A549 (cell line): ENCODE results near the gene RIMBP2. TPM values are rescaled to one million over a fixed set of nuclear protein-coding genes. Genes with fewer than 3 reads are reported as not detected.

ENCODE experiments used
- ATAC-seq, 2 experiments: fragments of 200-7000 bp in 1 of 2; fragments of >200 bp in 1 of 2; cut with Nextera tagmentation in 1 of 2; cut with Tn5 transposase in 1 of 2; 3 replicates each; pipeline versions ENCODE4 v1.8.0 to v1.9.1; 2018 to 2020; ENCODE audit warnings: mild to moderate bottlenecking in 1 of 2, moderate library complexity in 1 of 2
- CTCF ChIA-PET: fragments of 300-600 bp; sonication (Branson Sonifier 250); formaldehyde crosslinking; extraction: SDS; loops from one replicate; lab custom pipeline; 2021; ENCODE audit warnings: antibody characterized with exemption, inconsistent platforms; lab: Yijun Ruan, JAX
- POLR2A ChIA-PET: fragments of 350-600 bp; formaldehyde crosslinking; extraction: SDS; loops from one replicate; lab custom pipeline; 2021; ENCODE audit warnings: antibody characterized with exemption, inconsistent platforms; lab: Yijun Ruan, JAX
- DNase-seq, 2 experiments: peaks; one replicate each; pipeline versions ENCODE4 v3.0.0 to v3.0.0-alpha.2; 2011 to 2016; ENCODE audit warnings: low read depth in 1 of 2, low spot score in 1 of 2
- FAIRE-seq: peaks from 2 replicates; lab custom pipeline; 2011; peaks lifted over from hg19 to GRCh38; lab: Jason Lieb, UNC
- H3K27ac ChIP-seq, 2 experiments: fragments of >200 bp; sonication (Bioruptor Twin); formaldehyde crosslinking; 3 replicates each; pipeline ENCODE4 v1.5.1; 2016 to 2017
- H3K4me1 ChIP-seq: fragments of >200 bp; sonication (Bioruptor Twin); formaldehyde crosslinking; 3 replicates; pipeline ENCODE4 v1.6.1; 2016
- H3K4me2 ChIP-seq: fragments of >200 bp; sonication (Bioruptor Twin); formaldehyde crosslinking; 3 replicates; pipeline ENCODE4 v1.6.1; 2016
- H3K4me3 ChIP-seq: fragments of >200 bp; sonication (Bioruptor Twin); formaldehyde crosslinking; 3 replicates; pipeline ENCODE4 v1.5.1; 2016
- H3K9me3 ChIP-seq: fragments of >200 bp; sonication (Bioruptor Twin); formaldehyde crosslinking; 3 replicates; pipeline ENCODE4 v1.6.1; 2016
- ATOH8 ChIP-seq: fragments of 250-450 bp; sonication (Bioruptor Pico); IDR thresholded peaks from 2 replicates; pipeline ENCODE4 v1.5.0; 2020; ENCODE audit warnings: low read depth, mild to moderate bottlenecking, moderate library complexity
- BCL3 ChIP-seq: fragments of >200 bp; sonication (Bioruptor Twin); formaldehyde crosslinking; IDR thresholded peaks from 3 replicates; pipeline ENCODE4 v1.6.1; 2016
- CHD2 ChIP-seq: fragments of 150-350 bp; IDR thresholded peaks from 2 replicates; pipeline ENCODE4 v1.6.1; 2014; ENCODE audit warnings: low read length; ENCODE audit not compliant: partially characterized antibody
- CHD4 ChIP-seq: fragments of 200-600 bp; sonication (generic); IDR thresholded peaks from 2 replicates; pipeline ENCODE4 v1.6.1; 2016; ENCODE audit warnings: antibody characterized with exemption, mild to moderate bottlenecking, borderline replicate concordance
- EHMT2 ChIP-seq: fragments of 200-600 bp; sonication (generic); IDR thresholded peaks from 2 replicates; pipeline ENCODE4 v1.6.1; 2016; ENCODE audit warnings: antibody characterized with exemption, low read depth, mild to moderate bottlenecking, moderate library complexity
- ELK1 ChIP-seq: fragments of 150-350 bp; IDR thresholded peaks from 2 replicates; pipeline ENCODE4 v1.6.1; 2014; ENCODE audit warnings: low read depth, mild to moderate bottlenecking, low read length
- FOSB ChIP-seq: fragments of 250-450 bp; sonication (Bioruptor Pico); IDR thresholded peaks from 2 replicates; pipeline ENCODE4 v1.5.0; 2020; ENCODE audit warnings: mild to moderate bottlenecking, moderate library complexity
- GATA3 ChIP-seq: IDR thresholded peaks from 2 replicates; pipeline ENCODE4 v1.6.1; 2012; ENCODE audit warnings: borderline replicate concordance
- HOXB13 ChIP-seq: fragments of 250-450 bp; sonication (Bioruptor Pico); IDR thresholded peaks from 2 replicates; pipeline ENCODE4 v1.5.0; 2020; ENCODE audit warnings: low read depth, mild to moderate bottlenecking, moderate library complexity
- MAFK ChIP-seq: fragments of 450-650 bp; IDR thresholded peaks from 2 replicates; pipeline ENCODE4 v1.6.1; 2014; ENCODE audit not compliant: partially characterized antibody
- MAX ChIP-seq: IDR thresholded peaks from 2 replicates; pipeline ENCODE4 v1.6.1; 2012
- PBX3 ChIP-seq: IDR thresholded peaks from 2 replicates; pipeline ENCODE4 v1.6.1; 2012
- PHF8 ChIP-seq: fragments of 200-600 bp; sonication (generic); IDR thresholded peaks from 2 replicates; pipeline ENCODE4 v1.6.1; 2016; ENCODE audit warnings: low read depth, mild to moderate bottlenecking, antibody characterized with exemption, moderate library complexity, borderline replicate concordance
- RAD21 ChIP-seq, 2 experiments: fragments of >200 bp in 1 of 2; sonication (Bioruptor Twin) in 1 of 2; formaldehyde crosslinking in 1 of 2; IDR thresholded peaks in 1 of 2; conservative IDR thresholded peaks in 1 of 2; 2 replicates in 1 of 2; 3 replicates in 1 of 2; pipeline ENCODE4 v1.6.1; 2012 to 2018; ENCODE audit warnings: inconsistent platforms in 1 of 2
- RARB ChIP-seq: fragments of 250-450 bp; sonication (Bioruptor Pico); IDR thresholded peaks from 2 replicates; pipeline ENCODE4 v1.8.0; 2021; ENCODE audit warnings: mild to moderate bottlenecking, moderate library complexity
- RNF2 ChIP-seq: fragments of 200-600 bp; sonication (generic); IDR thresholded peaks from 2 replicates; pipeline ENCODE4 v1.6.1; 2016; ENCODE audit warnings: low read depth, mild to moderate bottlenecking, antibody characterized with exemption, moderate library complexity, borderline replicate concordance
- ZC3H11A ChIP-seq: fragments of 450-650 bp; IDR thresholded peaks from 2 replicates; pipeline ENCODE4 v1.6.1; 2014; ENCODE audit warnings: antibody characterized with exemption, mild to moderate bottlenecking
- ZFP36 ChIP-seq: fragments of 450-650 bp; IDR thresholded peaks from 2 replicates; pipeline ENCODE4 v1.6.1; 2014; ENCODE audit warnings: borderline replicate concordance; ENCODE audit not compliant: partially characterized antibody
- ZNF302 ChIP-seq: fragments of 250-450 bp; sonication (Bioruptor Pico); IDR thresholded peaks from 2 replicates; pipeline ENCODE4 v1.9.0; 2021; ENCODE audit warnings: inconsistent platforms, mild to moderate bottlenecking, moderate library complexity
- WGBS: methylation state at CpG from one replicate; pipeline ENCODE4 v1.1.6; 2017; ENCODE audit errors: missing lambda C conversion rate; 5-methylcytosine and 5-hydroxymethylcytosine counted together
- polyA plus RNA-seq, 4 experiments: library from polyadenylated mRNA; depleted of rRNA in 3 of 4; stranded (reverse); fragments of >200 nt; fragmentation: RNase III in 1 of 4; extraction: RNeasy Plus Mini Kit Qiagen cat#74134 plus additional on column Dnase treatment in 1 of 4; gene quantifications; 2 replicates in 3 of 4; 3 replicates in 1 of 4; pipeline ENCODE4 v1.2.3, GENCODE V29; 2011 to 2017

Gene RIMBP2
- polyA plus RNA-seq, 2 of the 4 experiments (the other 2 are of a cell fraction): not detected

- POLR2A ChIA-PET: no interaction called here
- CTCF ChIA-PET: interaction anchor here (0.6 to 1.0 kb wide), 2 partner anchors 10 to 22 kb away, joined by 3 read pairs; no protein-coding TSS in a partner anchor
- no peak overlapping the region for H3K27ac ChIP-seq
- TF ChIP-seq ATOH8 (CRISPR knock-in tag) (no peak), RNF2 (no peak), ZNF302 (CRISPR knock-in tag) (no peak), MAX (no peak), CHD4 (no peak), ZFP36 (no peak), PBX3 (no peak), RARB (CRISPR knock-in tag) (no peak), EHMT2 (no peak), BCL3 (no peak)
- TF ChIP-seq, all 56 proteins: peak for 0
- H3K9me3 ChIP-seq: no peaks in the 10 kb centered on the region
- H3K4me1 ChIP-seq: no peaks in the 10 kb centered on the region
- 29% methylated on average over 18 of the region's 18 CpGs for WGBS
- H3K4me2 ChIP-seq: no peak overlapping the region
- no peak overlapping the region for H3K4me3 ChIP-seq
- no peak for FAIRE-seq
- no peak for ATAC-seq
- DNase-seq: no peak
Observed at GRCh38 chr12:130639476-130640424, 76.3 kb downstream of the RIMBP2 start.

- no peak for ATAC-seq
- CTCF ChIA-PET: interaction anchor here (1.3 kb wide), 1 partner anchor 8 kb away, joined by 3 read pairs; no protein-coding TSS in a partner anchor
- no peaks in the 10 kb centered on the region for H3K4me1 ChIP-seq
- H3K9me3 ChIP-seq: no peaks in the 10 kb centered on the region
- TF ChIP-seq PHF8 (no peak), RNF2 (no peak), GATA3 (no peak), ELK1 (no peak), ZFP36 (no peak), RAD21 (conservative IDR thresholded peaks at IDR 0.05 in 1 of 2, IDR thresholded peaks at IDR 0.05 in 1 of 2) (no peak), CHD2 (no peak), MAFK (no peak), ZC3H11A (no peak), FOSB (no peak), HOXB13 (CRISPR knock-in tag) (no peak), PBX3 (no peak)
- TF ChIP-seq, all 56 proteins: peak for 0
- WGBS: 8% methylated on average over 5 of the region's 5 CpGs
- no peak for DNase-seq
- Histone ChIP-seq H3K4me3 (no peak overlapping the region), H3K4me2 (no peak overlapping the region), H3K27ac (no peak overlapping the region)
- no peak for FAIRE-seq
- POLR2A ChIA-PET: no interaction called here
Observed at GRCh38 chr12:130636370-130636769, 79.7 kb downstream of the RIMBP2 start.
